HG02973 (cell line): Measurements from ENCODE around the gene ARID3A.
"Not testable (repeated sequence)": the region's sequence is repeated elsewhere in the genome, so short reads cannot be mapped to it uniquely, and the experiment has no call there.

ENCODE experiments used
- ATAC-seq: cut with Tn5 transposase; IDR thresholded peaks from one replicate; pipeline ENCODE4 v1.9.1; 2021; ENCODE audit warnings: moderate library complexity; ENCODE audit not compliant: unreplicated experiment

The ARID3A gene

DNA sequence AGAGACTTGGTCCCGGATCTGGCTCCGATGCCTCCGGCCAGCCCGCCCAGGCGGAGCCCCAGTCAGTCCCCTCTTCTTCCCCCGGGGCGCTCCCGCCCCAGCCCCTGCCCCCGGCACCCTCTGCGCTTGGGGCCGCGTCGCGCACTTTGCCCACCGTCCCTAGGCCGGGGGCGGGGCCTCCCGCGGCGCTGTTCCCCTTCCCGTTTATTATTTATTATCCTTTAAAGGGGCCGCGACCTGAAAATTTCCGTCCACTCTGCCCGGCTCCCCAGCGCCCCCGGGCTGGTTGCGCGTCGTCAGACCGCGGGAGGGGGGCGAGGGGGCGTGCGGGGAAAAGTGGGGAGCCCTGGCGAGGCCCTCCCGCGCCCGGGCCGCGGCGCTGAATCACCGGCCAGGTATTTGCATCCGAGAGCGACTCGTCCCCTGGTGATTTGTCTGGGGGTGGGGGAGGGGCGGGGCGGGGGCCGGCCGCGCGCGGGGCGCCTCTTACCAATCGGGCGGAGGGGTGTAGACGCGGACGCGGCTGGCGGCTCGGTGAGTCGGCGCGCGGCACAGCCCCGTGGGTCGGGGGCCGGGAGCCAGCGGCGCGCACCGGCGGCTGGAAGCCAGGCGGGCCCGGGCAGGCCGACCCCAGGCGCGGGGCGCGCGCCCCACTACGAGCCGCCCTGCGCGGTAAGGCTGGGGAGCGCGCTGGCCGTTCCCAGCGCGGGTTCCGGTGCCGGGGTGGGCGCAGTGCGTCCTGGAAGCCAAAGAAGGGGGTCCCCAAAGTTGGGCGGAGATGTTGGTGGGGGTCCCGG lies at the start of gene ARID3A:
Gene ARID3A, plus strand, starts transcription at position 510 of the 797 bp plus-strand sequence. CDS start 3,494 bp downstream, outside the sequence.
- peak; percentile 41 for ATAC-seq

- no peak for ATAC-seq
Measured at GRCh38 chr19:876089-876488, 49.7 kb upstream of the ARID3A start.

DNA sequence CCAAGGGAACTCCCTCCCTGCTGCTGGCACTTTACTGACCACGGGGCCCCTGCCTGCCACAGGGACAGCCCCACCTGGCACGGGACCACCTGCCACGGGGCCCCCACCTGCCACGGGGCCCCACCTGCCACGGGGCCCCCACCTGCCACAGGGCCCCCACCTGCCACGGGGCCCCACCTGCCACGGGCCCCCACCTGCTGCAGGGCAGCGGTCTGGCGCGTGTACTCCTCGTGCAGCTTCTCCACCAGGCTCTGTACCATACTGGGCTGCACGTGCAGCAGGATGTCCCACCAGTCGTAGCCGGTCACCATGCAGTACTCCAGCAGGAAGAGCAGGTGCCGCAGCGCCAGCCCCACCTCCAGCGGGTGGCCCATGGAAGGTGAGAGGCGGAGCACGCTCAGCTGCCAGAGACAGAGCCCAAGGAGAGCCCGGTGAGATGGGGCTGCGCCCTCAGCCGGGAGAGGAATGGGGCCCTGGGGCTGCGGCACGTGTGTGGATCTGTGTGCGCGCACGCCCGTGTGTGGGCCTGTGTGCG lies 49.0 kb upstream of the ARID3A start:
- no peak for ATAC-seq

DNA sequence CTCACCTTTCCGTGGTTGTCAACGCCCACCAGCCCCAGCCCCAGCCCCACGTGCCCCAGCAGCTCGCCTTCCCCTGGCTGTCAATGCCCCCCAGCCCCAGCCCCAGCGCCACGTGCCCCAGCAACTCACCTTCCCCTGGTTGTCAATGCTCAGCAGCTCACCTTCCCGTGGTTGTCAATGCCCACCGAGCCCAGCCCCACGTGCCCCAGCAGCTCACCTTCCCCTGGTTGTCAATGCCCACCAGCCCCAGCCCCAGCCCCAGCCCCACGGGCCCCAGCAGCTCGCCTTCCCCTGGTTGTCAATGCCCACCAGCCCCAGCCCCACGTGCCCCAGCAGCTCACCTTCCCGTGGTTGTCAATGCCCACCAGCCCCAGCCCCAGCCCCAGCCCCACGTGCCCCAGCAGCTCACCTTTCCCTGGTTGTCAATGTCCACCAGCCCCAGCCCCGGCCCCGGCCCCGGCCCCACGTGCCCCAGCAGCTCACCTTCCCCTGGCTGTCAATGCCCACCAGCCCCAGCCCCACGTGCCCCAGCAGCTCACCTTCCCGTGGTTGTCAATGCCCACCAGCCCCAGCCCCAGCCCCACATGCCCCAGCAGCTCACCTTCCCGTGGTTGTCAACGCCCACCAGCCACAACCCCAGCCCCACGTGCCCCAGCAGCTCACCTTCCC lies 47.7 kb upstream of the ARID3A start:
- not testable (repeated sequence) for ATAC-seq

DNA sequence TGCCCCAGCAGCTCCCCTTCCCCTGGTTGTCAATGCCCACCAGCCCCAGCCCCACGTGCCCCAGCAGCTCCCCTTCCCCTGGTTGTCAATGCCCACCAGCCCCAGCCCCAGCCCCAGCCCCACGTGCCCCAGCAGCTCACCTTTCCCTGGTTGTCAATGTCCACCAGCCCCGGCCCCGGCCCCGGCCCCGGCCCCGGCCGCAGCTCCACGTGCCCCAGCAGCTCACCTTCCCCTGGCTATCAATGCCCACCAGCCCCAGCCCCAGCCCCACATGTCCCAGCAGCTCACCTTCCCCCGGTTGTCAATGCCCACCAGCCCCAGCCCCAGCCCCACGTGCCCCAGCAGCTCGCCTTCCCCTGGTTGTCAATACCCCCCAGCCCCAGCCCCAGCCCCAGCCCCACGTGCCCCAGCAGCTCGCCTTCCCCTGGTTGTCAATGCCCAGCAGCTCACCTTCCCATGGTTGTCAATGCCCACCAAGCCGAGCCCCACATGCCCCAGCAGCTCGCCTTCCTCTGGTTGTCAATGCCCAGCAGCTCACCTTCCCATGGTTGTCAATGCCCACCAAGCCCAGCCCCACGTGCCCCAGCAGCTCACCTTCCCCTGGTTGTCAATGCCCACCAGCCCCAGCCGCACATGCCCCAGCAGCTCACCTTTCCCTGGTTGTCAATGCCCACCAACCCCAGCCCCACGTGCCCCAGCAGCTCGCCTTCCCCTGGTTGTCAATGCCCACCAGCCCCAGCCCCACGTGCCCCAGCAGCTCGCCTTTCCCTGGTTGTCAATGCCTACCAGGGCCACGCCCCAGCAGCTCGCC lies 46.9 kb upstream of the ARID3A start:
- ATAC-seq, result not testable (repeated sequence)

DNA sequence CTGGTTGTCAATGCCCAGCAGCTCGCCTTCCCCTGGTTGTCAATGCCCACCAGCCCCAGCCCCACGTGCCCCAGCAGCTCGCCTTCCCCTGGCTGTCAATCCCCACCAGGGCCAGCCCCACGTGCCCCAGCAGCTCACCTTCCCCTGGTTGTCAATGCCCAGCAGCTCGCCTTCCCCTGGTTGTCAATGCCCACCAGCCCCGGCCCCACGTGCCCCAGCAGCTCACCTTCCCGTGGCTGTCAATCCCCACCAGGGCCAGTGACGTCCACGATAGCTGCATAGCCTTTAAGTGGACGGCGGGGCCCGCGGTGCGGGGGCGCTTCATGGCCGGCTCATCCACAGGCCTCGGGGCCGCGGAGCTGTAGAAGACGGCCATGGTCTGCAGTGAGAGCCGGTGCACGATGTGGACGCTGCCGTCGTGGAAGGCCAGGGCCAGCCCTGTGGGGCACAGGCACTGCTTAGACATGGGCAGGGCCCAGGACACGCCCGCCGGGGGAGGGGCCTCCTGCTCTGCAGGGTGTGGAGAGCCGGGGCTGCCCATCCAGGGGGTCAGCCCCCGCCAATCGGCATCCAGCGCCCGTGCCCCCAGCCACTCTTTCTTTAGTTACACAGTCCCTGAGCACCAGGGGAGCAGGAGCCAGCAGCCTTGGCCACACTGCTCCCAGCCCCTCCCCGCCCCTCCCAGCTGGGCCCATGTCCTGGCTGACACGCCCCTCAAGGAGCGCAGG lies 46.0 kb upstream of the ARID3A start:
- no peak for ATAC-seq

DNA sequence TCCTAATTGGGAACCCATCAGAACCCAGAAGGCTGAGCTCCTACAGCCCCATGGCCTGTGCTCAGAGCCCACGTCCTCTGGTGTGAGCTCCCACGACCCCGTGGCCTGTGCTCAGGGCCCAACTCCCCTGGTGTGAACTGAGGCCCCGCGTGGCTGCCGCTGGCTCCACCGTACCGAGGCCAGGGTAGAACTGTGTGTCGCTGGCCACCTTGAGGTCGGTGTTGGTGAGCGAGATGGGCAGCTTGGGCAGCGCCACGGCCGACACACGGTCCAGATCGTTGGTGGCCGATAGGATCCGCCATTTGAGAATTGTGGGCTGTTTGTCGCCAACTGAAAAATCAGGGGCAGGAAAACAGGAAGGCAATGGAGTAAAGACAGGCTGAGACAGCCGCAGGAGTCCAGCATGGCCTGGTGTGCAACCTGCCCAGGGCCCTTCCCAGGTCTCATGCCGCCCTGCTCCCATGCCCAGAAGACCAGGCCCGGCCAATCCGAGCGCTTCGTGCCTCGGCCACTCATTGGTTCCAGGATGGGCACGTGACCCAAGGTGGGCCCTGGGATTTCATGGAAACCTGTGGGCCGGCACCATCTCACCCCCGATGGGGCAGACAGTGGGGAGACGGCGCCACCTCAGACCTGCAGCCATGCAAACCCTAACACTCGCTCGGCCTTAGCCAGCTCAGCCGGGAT lies 44.3 kb upstream of the ARID3A start:
- no peak for ATAC-seq

GRCh38 chr19:882871-883497 lies 42.9 kb upstream of the ARID3A start:
- no peak for ATAC-seq

DNA sequence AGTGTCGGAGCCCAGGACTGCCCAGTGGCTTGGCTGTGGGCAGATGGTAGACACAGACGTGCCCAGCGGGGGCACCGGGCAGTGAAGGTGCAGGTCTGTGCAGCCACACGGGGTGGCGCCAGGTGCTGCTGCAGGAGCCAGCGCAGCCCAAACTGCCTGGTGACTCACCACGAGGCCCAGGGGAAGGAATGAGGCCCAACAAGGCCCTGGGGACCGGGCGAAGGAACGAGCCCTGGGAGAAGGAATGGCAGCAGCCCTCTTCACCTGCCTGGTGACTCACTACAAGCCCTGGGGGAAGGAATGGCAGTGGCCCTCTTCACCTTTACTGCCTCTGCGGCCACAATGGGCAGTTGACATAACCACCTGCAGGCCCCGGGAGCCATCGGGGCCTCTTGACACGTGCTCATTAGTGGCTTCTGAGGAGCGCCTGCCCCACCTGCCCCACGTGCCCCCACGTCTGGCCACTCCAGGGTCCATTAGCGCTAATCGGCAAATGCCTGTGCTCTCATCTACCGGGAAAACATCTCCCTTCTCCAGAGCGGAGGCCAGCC lies 42.1 kb upstream of the ARID3A start:
- no peak for ATAC-seq

DNA sequence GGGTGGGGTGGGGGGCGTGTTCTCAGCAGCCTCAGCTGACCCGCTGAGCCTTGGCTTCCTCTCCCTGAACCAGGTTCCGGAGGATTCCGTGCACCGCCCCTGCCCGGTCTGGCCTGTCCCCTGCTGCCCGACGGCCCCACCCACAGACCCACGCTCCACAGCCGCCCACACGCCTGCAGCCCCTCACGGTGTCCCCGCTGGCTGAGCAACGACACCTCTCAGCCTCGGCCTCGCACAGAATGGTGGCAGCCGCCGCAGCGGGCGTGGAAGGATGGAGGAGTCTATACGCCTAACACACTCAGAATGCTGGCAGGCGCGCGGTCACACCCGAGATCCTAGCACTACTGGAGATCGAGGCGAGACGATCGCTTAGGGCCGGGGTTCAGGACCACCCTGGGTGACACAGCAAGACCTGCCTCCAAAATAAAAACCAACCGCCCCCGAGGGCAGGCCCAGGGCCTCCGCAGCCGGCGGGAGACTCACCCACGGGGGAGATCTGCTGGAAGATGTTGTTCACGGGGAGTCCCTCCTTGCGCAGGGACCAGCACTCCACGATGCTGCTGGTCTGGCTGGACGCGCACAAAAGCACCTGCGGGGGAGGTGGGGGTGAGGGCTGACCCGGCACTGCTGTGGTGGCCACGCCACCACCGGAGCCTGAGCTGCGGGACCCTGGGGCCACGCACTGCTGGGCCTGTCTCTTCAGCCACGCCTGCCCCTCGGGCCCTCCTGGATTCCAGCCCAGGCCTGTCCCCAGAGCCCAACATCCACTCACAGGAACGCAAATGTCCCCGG lies 41.2 kb upstream of the ARID3A start:
- ATAC-seq, result no peak

GRCh38 chr19:885536-886224 lies 40.2 kb upstream of the ARID3A start:
- ATAC-seq, result no peak

GRCh38 chr19:887072-887471 lies 38.8 kb upstream of the ARID3A start:
- ATAC-seq, result no peak

- ATAC-seq, result no peak
Measured at GRCh38 chr19:887599-887998, 38.2 kb upstream of the ARID3A start.

DNA sequence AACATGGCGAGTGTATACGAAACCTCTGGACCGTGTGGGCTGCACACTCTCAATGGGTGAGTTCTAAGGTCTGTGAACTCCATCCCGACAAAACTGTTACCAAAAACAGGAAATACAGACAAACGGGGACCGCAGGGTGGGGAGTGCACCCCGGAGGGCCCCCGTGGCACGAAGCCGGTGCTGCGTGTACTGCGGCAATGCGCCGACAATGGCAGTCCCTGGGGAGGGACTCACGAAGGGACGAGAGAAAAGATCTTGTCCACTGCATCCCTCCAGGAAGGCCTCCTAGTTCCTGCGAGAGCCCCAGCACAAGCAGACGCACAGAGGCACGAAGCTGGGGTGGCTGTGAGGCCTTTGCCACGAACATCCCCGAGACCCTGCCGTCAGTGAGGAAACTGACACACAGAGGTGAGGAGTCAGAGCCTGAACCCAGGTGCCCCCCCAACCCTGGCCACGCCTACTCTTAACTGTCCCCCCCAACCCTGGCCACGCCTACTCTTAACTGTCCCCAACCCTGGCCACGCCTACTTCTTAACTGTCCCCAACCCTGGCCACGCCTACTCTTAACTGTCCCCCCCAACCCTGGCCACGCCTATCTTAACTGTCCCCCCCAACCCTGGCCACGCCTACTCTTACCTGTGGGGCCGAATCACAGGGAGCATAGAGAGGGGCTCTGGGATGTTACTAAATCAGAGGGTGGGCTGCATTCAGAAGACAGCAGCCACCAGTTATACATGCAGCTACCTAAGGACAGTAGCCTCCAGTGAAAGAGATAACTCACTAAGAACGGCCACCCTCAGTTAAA lies 37.1 kb upstream of the ARID3A start:
- ATAC-seq, result no peak

- ATAC-seq, result no peak
Measured at GRCh38 chr19:889662-890295, 36.1 kb upstream of the ARID3A start.

DNA sequence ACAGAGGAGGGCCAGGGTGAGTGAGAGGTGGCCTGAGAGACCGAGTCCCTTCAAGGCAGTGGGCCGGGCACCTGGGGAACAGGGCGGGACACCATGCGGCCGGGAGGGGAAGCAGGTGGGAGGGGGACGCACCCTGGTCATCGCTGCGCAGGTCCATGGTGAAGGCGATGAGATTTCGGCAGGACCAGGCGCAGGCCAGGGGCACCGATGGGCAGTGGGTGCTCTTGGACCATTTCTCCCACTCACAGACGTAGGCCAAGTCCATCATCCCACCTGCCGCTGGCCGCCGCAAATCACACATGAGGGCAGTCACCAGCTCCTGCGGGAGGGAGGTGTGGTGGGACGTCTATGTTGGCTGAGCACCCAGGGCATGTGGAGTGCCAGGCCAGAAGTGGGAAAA lies 35.0 kb upstream of the ARID3A start:
- ATAC-seq, result no peak
